Activated CD4-positive, alpha-beta T cell treated with anti-CD3 and anti-CD28 coated beads, Interleukin-2, amount 50 U/mL, for 48 hours (primary cell): ENCODE data around the gene ARHGAP32.
"Not testable (repeated sequence)": the region's sequence is repeated elsewhere in the genome, so short reads cannot be mapped to it uniquely, and the experiment has no call there.

Source experiments
- DNase-seq, 2 experiments: peaks; one replicate each; pipeline ENCODE4 v3.0.0-alpha.2; 2020

ARHGAP32 gene

DNA sequence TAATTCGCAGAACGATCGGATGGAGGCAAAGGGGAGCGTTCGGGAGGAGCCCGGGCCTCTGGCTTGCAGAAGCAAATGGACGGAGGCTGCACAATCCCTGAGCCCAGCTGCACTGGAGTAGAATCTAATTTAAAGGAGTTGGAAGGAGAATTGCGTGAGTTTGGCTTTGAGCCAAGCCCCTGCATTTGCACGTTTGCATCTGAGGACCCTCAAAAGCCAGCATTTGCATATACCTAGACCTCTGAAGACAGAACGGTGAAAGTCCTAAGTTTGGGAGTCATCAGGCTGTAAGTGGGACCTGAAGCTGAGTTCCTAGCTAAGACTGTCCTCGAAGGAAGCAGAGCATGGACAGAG, 265.0 kb downstream of the ARHGAP32 start:
- no peak for DNase-seq

DNA sequence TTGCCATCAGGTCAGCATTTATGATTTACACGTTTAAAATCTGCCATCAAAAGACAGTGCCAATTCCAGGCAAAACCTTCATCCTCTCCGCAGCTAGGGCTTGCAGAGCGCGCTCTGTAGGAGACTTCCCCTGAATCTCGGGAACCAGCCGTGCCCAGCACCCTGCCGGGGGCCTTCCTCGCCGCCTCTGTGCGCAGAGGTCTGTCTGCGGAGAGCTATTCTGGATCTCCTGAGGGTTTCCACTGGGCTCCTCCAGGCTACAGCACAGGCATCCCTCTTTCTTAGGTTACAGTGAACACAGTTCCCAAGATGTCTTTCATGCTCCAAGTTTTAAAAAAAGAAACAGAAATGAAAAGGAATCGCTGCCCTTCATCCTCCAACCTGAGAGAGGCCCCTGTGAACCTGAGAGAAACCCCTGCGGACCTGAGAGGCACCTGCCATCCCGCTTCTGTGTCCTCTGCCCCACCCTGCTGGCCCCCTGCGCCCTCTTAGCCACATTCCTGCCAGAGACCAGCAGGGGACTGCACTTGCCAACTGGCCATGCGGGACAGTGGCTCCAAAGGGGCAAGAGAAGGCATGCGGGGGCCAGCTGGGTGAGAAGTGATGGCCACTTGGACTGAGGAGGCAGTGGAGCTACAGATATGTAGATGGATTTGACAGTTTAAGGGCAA, 265.6 kb downstream of the ARHGAP32 start:
- no peak for DNase-seq

DNA sequence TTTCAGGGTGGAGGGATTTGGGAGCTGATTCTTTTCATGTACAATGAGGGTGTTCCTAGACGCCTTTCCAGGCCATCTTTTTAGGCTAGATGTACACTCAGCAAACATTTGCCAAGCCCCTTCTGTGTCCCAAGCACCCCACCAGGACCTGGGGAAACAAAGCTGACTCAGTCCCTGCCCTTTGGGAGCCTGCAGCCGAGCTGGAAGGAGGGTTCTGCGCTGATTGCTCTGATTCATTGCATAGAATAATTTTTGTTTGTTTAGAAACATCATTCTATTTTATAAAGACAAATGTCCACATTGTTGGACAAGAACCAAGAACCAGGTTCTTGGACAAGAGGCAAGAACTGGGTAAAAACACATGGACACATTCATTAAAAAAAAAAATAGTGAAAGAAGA, 266.1 kb downstream of the ARHGAP32 start:
- no peak for DNase-seq

DNA sequence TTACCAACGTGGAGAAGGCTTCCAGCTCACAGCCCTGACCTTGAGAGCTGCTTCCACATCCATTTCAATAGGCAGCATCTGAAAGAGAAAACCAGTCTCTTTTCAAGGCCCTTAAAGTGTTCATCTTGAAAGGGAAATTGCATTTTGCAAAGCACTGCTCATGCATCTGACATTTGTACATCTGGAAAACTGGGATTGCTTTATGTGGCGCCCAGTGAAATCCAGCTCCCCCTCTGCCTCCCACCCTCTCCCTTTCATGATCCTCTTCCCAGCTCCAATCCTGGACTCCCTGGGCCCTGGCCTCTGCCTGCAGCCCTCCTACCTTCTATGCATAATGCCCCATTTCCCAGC, 266.9 kb downstream of the ARHGAP32 start:
- no peak for DNase-seq

DNA sequence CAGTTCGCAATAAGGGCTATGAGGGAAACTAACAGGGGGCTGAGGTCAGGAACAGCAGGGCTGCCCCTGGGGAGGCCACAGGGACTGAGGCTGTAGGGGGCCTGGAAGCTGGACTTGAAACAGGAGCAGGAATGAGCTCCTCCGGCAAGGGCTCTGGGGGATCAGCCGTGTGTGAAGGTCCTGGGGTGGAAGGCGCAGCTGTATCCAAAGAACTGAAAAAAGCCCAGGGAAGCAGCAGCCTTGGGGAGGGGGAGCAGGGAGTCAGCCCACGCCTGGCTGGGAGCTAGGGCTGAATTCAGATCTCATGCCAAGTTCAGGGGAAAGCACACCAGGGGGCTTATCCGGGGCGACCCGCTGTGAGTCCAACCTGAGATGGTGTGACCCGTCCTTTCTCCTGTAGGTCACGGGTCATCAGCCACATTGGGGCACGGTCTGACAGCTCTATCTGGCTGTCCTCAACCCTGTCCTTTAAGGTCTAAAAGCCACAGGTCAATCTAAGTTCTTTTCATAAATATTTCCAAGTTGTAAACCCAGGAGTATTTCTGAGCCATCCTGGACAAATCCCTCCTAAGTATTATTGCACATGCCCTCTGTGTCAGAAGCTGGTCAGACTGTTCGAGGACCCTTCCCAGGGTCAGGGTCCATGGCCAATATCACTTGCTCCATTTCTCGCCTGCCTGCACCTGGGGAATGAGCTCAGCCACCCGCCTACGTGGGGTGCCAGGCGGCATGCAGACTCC, 267.4 kb downstream of the ARHGAP32 start:
- no peak for DNase-seq

DNA sequence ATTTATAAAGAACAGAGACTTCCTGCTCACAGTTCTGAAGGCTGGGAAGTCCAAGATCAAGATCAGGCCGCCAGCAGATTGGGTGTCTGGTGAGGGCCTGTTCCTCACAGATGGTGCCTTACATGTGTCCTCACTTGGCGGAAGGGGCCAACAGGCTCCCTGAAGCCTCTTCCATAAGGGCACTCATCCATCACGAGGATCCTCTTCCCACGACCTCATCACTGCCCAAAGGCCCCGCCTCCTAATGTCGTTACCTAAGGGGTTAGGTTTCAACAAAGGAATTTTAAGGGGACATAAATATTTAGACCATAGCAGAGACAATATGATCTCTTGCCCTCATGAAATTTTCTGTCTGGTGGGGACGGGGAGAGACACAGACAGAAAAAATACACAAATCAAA, 268.0 kb downstream of the ARHGAP32 start:
- no peak for DNase-seq

DNA sequence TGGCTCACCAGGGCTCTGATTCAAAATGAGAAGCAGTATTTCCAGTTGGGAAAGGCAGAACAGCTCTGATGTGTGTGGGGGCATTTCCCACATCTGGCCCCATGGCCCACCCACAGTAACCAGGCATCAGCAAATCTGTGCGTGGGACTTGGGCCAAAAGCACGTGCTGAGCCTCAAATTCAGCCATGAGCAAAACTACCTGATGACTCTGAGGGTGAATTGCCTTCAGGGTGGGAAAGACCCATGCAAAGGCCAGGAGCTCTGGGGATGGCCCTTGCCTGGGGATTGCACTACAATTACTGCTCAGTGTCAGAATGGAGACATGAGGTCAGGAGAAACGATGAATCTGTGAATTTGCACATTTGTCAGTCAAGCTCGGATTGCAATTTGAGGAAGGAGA, 270.3 kb downstream of the ARHGAP32 start:
- no peak for DNase-seq

DNA sequence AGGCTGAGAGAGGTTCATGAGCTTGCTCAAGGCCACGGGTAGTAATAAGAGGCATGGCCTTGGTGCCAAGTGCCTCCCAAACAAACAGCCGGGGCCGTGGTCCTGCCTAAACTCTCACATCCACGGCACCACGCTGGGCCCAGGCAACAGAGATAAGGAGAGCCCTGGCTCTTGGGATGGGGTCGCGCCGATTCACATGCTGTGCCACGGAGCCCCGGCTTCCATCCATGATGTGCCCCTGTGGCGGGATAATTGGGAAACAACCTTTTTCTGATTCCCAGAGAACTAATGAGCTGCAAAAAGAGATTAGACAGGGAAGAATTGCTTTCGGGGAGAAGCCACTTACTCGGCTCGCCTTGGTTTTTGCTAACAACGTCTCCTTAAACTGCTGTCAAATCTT, 271.5 kb downstream of the ARHGAP32 start:
- no peak for DNase-seq

DNA sequence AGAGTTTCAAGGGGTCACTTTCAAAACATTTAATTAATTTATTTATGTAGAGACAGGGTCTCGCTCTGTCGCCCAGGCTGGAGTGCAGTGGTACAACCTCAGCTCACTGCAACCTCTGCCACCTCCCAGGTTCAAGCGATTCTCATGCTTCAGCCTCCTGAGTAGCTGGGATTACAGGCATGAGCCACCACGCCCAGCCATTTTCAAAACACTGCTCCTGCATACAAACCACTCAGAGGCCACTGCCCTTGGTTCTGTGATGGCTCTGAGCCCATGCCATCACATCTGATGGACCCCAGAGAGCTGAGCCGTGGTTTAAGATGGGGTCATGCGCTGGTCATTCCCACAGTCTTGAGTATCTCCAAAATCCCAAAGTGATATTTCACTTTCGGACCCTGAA, 272.5 kb downstream of the ARHGAP32 start:
- not testable (repeated sequence) for DNase-seq

DNA sequence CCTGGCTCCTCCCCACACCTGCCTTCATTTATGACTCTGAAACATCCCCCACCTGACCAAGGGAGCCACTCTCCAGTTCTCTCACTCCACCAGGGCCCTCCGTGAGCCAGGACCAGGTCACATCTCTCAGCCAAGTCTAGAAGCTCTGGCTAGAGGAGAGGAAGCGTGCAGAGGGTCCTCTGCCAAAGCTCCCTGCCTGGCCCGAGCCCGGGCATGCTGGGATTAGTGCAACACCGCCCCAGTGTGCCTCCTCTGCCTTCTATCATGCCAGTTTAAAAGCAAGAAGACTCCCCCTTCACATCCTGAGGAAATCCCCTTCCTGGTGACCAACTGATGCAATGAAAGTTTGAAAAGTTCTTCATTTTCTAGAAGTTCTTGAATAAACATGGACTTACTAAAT, 272.9 kb downstream of the ARHGAP32 start:
- no peak for DNase-seq

DNA sequence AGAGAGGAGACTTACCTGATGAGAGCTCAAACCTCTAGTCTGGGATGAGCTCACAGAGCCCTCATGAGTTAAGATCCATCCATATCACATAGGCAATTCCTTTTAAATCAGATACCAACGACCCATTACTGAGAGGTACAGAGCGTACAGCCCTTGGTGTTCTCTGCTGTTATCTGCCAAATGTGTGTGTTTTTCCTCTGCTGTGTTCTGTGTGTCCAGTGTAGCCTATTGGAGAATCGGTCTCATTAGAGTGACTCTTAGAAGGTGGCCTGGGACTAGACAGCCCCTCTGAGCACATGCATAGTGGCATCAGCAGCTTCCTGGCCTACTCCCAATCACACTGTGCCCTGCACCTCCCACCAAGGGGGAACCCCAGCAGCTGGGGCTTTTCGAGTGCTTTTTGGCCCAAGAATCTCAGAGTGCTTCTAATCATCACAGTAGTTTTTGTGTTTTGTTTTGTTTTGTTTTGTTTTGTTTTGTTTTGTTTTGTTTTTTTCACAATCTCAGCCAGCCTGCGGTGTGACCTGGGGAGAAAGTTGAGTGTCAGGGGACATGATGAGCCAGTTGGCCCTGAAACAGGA, 274.9 kb downstream of the ARHGAP32 start:
- no peak for DNase-seq

DNA sequence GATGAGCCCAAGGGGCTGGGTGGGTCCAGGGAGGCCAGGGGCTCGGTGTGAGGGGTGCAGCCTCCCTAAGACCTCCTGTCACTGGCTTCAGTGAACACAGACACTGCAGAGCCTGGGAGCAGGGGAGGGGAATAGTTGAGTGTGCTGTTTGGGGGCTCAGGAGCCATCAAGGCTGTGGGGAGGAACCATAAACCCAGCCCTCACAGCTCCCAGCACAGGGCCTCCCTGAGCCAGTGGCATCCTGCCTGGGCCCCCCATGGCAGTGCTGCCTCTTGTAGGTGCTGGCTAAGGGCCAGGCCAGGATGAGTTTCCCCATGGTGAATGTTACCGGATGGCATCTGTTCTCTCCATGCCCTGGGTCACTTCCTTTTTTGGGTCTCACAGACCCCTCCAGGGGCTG, 275.4 kb downstream of the ARHGAP32 start:
- no peak for DNase-seq

DNA sequence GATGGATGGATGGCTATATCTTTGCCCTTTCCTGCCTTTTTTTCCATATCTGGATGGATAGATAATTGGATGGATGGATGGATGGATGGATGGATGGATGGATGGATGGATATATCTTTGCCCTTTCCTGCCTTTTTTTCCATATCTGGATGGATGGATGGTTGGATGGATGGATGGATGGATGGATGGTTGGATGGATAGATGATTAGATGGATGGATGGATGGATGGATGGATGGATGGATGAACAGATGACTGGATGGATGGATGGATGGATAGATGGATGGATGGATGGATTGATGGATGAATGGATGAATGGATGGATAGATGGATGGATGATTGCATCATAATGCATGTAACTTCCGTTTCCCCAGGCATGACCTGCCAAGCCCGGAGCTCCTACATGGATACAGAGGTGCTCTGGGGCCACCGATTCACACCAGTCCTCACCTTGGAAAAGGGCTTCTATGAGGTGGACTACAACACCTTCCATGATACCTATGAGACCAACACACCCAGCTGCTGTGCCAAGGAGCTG, 276.0 kb downstream of the ARHGAP32 start:
- DNase-seq, result no peak

DNA sequence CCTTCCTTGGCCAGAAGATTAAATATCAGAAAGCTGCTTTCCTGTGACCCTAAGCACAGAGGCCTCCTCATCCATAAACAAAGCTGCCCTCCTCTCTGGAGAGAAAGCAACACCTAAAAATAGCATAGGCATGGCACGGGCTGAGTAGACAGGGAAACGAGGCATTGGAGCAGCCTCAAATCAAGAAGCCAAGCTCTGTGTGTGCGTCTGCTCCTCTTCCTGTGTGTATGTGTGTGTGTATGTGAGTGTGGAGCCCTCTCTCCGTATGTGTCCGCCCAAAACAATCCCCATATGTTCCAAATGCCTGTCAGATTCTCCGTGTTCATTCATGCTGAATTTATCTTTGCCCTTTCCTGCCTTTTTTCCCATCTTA, 277.0 kb downstream of the ARHGAP32 start:
- DNase-seq, result no peak
